ENCODE results near the gene CCDC71L.

Gene CCDC71L

DNA sequence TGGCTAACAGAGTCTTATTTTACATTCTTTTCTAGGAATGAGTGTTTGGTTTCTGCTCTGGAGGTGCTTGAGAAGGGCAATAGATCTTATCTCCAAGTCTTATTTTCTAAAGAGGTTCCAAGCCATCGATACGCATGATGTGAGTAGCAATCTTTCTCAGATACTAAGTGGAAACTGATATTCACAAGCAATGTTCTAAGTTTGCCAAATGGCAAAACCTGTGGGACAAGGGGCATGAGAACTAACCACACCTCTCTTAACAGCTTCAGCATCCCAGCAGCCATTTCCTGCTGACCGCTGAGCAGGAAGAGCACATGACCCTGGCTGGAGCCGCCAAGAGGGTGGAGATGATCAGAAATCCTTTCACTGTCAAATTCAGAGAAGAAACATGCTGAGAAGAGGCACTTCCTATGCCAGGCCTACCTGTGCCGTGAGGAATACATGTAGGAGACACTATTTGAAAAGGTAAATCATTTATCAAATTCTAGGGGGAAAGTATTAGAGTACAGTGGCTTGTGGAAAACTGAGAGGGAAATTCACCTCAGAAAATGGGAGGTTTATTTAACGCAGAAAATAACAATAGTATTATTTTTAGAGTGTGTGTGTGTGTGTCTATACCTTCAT lies 35.2 kb downstream of the CCDC71L start:
- no peak for DNase-seq (ENCODE audit: low read depth)

DNA sequence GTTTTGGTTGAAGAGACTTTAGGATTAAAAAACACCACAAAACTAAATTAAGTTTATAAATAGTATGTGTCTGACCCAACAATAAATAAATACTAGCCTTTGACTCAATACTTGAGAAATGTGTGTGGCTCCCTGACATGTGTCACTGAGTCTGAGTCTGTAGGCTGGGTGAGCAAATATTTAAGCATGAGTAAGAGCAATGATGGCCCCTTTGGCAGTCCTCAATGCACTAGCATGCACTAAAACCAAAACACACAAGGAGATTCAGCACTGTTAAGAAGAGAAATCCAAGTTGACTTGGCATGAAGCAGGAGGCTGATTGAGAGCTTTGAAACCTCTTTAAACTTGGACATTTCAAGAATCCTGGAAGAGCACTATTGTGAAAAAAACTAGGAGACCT lies 37.1 kb downstream of the CCDC71L start:
- no peak for DNase-seq (ENCODE audit: low read depth)

DNA sequence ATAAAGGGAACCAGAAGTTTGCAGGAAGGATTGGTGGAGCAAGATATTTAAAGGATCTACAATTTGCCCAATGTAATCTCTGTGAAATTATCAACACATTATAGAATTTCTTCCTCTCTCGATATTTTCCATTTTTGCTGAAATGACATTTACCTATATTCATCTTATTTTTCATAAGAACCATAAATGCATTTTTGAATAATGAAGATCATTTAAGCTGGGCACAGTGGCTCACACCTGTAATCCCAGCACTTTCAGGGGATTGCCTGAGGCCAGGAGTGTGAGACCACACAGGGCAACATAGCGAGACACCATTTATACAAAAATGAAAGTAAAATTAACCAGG lies 37.7 kb downstream of the CCDC71L start:
- no peak for DNase-seq (ENCODE audit: low read depth)

DNA sequence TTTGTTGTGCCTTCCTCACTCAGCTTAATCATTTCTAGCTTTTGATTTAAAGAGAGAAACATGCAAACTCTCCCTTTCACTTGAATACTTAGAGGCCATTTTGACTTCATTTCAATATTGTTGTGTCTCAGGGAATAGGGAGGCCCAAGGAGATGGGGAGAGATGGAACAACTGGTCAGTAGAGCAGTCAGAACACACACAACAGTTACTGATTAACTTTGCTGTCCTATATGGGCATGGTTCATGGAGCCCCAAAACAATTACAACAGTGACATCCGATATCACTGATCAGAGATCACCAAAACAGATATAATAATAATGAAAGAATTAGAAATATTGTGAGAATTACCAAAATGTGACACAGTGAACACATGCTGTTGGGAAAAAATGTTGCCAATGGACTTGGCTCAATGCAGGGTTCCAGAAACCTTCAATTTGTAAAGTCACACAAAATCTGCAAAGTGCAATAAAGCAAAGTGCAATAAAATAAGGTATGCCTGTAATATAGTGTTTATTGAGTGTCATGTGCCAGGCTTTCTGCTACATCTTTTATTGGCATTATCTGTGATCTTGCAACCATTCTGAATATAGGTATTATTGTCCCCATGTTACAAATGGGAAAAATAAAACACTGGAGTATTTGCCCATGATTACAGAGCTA lies 38.2 kb downstream of the CCDC71L start:
- no peak for DNase-seq (ENCODE audit: low read depth)

DNA sequence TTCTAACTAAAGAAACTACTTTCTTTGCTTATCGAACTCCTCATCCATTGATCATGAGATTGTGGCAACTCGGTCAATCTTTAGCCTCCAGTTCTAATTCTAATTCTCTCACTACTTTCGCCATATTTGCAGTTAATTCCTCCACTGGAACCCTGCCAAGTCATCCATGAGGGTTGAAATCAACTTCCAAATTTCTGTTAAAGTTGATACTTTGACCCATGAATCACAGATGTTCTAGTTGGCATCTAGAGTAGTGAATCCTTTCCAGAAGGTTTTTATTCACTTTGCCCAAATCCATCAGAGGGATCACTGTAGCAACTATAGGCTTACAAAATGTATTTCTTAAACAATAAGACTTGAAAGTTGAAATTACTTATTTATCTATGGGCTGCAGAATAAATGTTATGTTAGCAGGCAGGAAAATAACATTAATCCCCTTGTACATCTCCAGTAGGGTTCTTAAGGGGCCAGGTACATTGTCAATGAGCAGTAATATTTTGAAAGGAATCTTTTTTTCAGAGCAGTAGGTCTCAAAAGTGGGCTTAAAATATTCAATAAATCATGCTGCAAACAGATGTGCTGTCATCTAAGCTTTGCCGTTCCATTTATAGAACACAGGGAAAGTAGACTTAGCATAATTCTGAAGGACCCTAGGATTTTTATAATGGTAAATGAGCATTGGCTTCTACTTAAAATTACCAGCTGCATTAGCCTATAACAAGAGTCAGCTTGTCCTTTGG lies 39.4 kb downstream of the CCDC71L start:
- no peak for DNase-seq (ENCODE audit: low read depth)

DNA sequence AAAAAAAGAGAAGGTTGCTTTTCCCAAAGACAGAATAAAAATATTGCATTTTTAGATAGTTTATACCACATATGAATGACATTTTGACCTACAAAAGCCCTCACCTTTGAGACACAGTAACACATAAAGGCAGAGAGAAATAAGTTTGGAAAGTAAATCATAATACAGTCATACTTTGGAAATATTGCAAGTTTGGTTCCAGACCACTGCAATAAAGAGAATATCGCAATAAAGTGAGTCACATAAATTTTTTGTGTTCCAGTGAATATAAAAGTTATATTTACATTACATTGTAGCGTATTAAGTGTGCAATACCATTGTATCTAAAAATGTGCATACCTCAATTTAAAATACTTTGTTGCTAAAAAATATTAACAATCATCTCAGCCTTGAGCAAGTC lies 40.3 kb downstream of the CCDC71L start:
- no peak for DNase-seq (ENCODE audit: low read depth)

DNA sequence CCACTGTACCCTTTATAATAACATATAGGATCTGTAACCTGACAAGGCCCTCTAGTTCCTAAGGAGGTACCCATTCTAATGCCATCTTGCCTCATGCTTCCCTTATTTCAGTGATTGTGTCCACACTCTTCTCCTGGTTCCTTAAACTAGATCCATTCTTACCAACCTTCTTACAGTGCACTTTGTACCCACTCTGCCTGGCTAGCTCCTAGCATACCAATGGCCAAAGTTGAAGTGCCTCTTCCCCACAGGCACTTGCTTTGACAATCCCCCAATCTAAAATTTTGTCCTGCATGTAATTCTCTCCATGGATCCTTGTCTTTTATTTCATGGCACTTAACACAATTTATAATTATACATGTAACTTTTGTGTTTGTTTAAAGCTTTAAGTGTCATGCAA lies 40.9 kb downstream of the CCDC71L start:
- no peak for DNase-seq (ENCODE audit: low read depth)

DNA sequence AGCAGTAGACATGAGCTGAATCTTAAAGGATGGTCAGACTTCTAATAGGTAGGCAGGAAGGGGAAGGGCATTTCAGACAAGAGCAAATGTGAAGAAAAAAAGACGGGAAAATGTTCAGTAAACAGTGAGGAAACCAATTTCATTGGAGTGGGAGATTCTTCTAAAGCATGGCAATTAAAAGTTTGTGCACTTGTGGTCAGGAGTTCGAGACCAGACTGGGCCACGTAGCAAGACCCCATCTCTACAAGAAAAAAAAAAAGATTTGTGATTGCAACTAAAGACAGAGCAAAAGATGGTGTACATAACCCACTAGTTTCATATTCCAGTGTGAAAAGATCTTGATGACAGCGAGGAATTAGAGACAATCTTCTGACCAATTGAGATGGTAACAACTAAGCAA lies 41.7 kb downstream of the CCDC71L start:
- DNase-seq (ENCODE audit: low read depth): no peak

DNA sequence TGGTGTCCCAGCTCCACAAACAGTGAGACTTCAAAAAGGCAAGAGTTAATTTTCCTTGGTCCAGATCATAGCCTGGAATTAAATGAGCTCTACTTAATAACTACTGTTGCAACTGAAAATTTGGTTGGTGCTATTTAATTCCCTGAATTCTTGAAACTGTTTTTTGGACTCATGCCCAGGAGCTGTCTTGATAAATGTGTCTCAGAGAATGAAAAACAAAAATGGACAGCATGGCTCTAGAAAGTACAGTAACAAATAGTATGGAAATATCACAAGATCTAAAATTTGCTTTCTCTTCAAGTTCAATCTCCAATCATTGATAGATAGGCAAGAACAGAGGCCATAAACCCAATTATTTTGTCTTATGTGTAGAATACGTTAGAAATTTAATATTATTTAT lies 42.5 kb downstream of the CCDC71L start:
- no peak for DNase-seq (ENCODE audit: low read depth)

DNA sequence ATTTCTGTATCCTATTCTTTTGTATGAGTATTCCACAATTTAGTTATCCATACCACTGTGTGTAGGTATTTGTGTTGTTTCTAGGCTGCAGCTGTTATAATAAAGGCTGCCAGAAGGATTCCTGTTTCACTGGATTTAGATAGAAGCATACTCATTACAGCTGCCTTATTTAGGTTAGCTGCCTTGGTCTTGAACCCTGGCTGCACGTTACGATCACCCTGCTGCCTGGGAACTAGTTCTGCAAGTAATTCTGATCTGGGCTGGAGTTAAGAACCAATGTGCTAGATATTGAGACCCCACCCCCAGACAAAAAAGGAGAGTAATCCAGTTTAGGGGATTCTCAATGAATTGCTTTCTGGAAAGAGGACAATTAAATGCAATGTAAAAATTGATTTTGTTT lies 43.1 kb downstream of the CCDC71L start:
- no peak for DNase-seq (ENCODE audit: low read depth)

DNA sequence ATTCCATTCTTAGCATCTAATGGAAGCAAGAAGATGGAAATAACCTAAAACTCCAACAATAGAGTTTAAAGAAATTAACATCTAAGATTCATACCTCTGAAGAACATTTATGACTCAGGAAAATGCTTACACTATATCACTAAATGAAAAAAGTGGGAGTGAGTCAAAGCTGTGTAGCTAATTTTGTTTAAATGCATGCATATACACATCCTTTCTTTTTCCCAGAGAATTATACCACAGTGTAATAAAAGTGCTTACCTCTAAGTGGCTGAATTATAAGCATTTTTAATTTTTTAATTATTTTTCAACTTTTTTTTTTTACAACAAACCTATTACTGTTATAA lies 44.3 kb downstream of the CCDC71L start:
- DNase-seq (ENCODE audit: low read depth): no peak

DNA sequence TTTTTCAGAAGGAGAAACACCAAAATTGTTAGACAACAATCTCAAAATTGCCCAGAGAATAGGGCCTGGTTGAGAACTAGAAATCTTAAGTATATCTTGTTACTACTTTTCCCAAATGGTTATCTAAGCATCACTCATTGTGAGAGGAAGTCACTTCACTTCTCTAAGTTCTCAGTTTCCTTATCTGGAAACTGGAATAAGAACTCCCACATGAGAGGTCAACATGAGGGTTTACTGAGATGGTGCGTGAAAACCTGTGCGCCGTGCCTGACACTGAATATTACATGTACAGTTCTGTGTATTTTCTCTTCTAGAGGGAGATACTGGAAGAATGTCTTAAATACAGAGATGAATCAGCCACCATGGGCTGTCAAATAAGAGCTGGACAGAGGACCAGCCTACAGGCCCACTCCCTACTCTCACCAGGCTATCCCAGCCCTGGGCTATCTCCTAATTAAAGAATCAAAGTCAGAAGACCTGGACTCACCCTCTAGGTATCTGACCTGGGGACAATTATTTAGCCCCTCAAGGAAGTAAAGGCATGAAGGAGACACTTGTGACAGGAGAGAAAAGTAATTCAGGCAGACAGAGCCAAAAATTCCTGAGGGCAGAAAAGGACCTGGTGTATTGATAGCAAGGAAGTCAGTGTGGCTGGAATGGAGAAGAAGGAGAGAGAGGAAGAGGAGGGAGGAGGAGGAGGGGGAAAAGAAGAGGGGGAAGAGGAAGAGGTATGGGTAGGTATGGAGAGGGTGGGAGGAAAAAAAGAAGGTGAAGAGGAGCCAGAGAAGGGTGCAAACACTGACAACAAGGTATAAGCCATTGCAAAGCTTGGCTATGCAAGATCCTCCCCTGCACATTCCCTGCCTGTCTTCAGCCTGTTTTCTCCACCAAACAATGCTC lies 44.9 kb downstream of the CCDC71L start:
- DNase-seq (ENCODE audit: low read depth): no peak

DNA sequence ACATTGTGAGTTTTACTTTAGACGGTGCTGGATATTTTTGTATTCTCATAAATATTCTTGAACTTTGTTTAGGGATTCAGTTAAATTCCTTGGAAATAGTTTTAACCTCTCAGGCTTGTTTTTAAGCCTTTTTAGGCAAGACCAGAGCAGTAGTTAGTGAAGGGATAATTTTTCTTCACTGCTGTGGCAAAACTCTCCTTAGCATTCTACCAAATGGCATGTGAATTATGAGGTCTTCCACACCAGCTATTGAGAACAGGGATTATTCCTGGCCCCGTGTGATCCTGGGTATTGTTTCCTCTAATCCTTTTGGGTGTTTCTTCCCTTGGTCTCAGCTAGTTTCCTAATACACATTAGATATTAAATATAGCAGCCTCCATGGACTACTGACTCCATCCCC lies 46.2 kb downstream of the CCDC71L start:
- no peak for DNase-seq (ENCODE audit: low read depth)

DNA sequence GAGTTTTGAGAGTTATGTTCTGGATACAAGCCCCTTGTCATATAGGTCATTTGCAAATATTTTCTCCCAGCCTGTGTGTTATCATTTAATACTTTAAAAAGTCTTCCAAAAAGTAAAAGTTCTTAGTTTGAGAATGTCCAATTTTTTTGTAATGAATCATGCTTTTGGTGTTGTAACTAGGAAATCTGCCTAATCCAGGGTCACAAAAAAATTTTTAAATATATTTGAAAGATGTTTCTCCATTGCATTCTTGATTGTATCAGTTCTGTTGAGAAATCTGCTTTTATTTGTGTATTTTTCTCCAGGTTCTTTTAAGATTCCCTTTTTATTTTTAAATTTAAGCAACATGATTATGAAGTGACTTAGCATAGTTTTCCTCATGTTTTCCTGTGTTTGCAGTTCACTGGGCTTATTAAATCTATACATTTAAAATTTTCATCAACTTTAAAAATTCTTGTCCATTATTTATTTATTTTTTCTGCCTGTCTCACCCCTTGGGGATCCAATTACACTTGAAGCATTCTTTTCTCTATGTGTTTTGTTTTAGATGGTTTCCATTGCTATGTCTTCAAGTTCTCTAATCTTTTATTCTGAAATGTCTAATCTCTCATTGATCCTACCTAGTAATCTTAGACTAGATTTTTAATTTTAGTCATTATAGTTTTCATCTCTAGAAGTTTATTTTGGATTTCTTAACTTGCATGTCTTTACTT lies 47.0 kb downstream of the CCDC71L start:
- DNase-seq (ENCODE audit: low read depth): no peak

DNA sequence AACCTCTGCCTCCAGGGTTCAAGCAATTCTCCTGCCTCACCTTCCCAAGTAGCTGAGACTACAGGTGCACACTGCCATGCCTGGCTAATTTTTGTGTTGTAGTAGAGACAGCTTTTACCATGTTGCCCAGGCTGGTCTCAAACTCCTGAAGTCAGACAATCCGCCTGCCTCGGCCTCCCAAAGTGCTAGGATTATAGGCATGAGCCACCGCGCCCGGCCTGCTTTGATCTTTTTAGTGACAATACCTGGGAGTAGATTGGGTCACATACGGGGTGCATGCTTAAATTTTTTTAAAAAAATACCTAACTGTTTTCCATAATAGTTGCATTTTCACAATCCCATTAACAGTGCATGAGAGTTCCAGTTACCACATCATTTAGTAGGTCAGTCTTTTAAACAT lies 47.7 kb downstream of the CCDC71L start:
- no peak for DNase-seq (ENCODE audit: low read depth)

DNA sequence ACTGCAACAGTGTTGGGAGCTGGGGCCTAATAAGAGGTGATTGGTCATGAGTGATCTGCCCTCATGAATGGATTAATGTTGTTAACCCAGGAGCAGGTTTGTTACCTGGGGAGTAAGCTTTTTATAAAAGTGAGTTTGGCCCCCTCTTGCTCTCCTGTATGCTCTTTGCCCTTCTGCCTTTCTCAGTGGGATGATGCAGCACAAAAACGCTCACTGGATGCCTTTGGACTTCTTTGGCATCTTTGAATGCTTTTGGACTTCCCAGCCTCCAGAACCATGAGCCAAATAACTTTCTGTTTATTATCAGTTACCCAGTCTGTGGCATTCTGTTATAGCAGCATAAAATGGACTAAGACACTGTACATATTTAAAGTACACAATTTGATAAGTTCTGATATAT lies 48.5 kb downstream of the CCDC71L start:
- DNase-seq (ENCODE audit: low read depth): no peak

DNA sequence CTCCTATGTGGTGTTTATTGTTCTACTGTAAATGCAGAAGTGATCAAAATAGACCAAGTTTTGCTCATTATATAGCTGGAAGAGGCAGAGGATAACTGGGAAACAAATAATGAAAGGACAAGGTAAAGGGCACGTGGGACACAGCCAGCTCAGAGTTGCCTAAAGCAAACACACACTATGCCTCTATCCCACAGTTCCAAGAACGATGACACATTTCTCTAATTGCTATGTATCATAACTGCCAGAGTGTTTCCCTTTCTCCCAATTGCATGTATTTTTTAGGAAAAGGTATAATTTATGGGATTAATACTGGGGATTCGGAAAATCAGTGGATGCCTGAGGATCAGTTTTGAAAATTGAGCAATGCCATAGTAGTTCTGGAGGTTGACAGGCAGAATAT lies 49.0 kb downstream of the CCDC71L start:
- DNase-seq (ENCODE audit: low read depth): no peak

DNA sequence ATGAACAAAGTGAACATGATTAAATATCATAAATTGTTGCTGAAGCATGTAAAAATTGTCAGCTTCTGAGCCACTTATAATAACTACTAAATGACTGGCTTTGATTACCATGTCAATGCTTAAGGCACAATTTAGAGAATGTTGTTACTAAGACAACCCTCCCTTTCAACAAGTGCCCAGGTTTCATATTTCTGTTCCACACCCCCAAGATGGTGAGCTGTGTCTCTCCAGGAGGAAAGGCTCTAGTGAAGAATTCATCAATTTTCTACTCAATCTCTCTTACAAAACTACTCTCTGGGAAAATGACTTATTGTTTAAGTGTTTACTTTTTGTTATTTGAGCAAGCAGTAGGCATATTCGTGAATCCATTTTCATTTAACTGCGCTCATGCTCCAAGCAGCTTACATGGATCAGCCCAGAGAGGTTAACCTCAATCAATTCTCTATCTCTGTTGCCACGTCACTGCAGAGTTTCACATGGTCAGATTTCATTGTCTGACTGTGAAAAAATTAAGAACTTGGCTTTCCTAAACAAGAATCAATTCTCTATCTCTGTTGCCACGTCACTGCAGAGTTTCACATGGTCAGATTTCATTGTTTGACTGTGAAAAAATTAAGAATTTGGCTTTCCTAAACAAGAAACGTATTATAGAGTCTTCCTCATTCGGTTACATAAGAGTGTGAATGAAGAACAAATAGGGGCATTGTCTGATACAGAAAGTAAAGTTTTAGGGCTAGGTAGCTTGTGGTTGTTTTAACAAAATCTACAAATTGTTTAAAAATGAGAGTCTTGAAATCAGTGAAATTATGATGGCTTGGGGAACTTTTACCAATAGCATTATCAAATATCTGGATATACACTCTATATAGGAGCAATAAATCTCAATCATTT lies 49.7 kb downstream of the CCDC71L start:
- no peak for DNase-seq (ENCODE audit: low read depth)

DNA sequence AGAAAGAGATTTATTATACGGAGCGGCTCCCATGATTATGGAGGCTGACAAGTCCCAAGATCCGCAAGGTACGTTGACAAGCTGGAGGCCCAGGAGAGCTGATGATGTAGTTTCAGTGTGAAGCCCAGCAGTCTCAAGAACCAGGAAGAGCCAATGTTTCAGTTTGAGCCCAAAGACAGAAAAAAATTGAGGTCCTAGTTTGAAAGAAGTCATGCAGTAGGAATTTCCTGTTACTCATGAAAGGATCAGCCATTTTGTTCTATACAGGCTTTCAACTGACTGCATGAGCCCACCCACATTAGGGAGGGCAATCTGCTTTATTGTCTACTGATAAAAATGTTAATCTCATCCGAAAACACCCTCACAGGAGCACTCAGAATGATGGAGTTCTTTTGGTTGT lies 51.5 kb downstream of the CCDC71L start:
- DNase-seq (ENCODE audit: low read depth): no peak

DNA sequence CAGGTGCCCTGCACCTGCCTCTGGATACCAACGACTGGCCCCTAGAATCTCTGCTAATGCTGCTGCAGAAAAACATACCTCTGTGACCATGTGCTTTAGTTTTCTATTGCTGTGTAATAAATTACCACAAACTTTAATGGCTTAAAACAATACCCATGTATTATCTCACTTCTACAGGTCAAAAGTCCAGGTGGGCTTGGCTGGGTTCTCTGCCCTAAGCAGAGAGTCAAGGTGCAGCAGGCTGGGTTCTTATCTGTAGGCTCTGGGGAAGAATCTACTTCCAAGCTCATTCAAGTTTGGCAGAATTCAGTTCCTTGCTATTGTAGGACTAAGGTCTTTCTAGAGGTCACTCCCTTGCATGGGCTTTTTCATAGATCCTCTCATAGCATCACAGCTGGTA lies 52.3 kb downstream of the CCDC71L start:
- no peak for DNase-seq (ENCODE audit: low read depth)

Measured in activated T-helper 9 cell treated with anti-CD3 and anti-CD28 coated beads, Interleukin-2, amount 50 U/mL, for 16 hours (primary cell).